Lower leg skin (tissue), 4 donors: ENCODE results near the gene TP73. TPM values are rescaled to one million over a fixed set of nuclear protein-coding genes. Genes with fewer than 3 reads are reported as not detected.

Source experiments
- DNase-seq, 2 donors: peaks; one replicate each; pipeline ENCODE4 v3.0.0-alpha.2; 2019; ENCODE audit warnings: low spot score in 2 of 2
- H3K4me3 ChIP-seq: fragments of 200-600 bp; sonication (generic); 2 replicates; pipeline ENCODE4 v1.5.1; 2017; ENCODE audit warnings: mild to moderate bottlenecking, low read depth; ENCODE audit not compliant: poor library complexity, severe bottlenecking
- CTCF ChIP-seq, 3 donors: fragments of 450-650 bp; IDR thresholded peaks; one replicate each; pipeline ENCODE4 v1.5.1; 2016; ENCODE audit warnings: antibody characterized with exemption in 3 of 3, mild to moderate bottlenecking in 3 of 3, moderate library complexity in 2 of 3
- POLR2A ChIP-seq, 2 donors: fragments of 450-650 bp; IDR thresholded peaks; one replicate each; pipeline ENCODE4 v1.6.1; 2016 to 2017; ENCODE audit warnings: antibody characterized with exemption in 2 of 2, mild to moderate bottlenecking in 1 of 2, moderate library complexity in 1 of 2
- WGBS, 2 donors: methylation state at CpG; one replicate each; pipeline ENCODE4 v1.1.5; 2018; 5-methylcytosine and 5-hydroxymethylcytosine counted together
- intact Hi-C: fragments of 100-400 bp; cut with DNase I; formaldehyde crosslinking; loops from one replicate; pipeline ENCODE4 v1.15.0; 2023; ENCODE audit warnings: low total_unique reads
- total RNA-seq, 4 donors: library from RNA; depleted of rRNA; stranded (reverse); fragments of >200 nt; gene quantifications; one replicate each; pipeline ENCODE4 v1.1.0, GENCODE V29; 2016

The TP73 gene
- total RNA-seq, 4 donors from 2014 or later: 5.8 to 23.6 (median 11.0) TPM

- H3K4me3 ChIP-seq: no peak overlapping the region
- intact Hi-C loops: no loop called here
- no peak for TF ChIP-seq CTCF (IDR thresholded peaks at IDR 0.05)
- TF ChIP-seq POLR2A (IDR thresholded peaks at IDR 0.05): no peak
- 34 to 38% methylated on average over 24 of the region's 24 CpGs for WGBS, 2 donors
- no peak for DNase-seq
Measured at GRCh38 chr1:3711780-3712451, 59.6 kb downstream of the TP73 start.

GRCh38 chr1:3712573-3713535 is 60.5 kb downstream of the TP73 start:
- intact Hi-C loops: no loop called here
- no peak for DNase-seq
- WGBS, 2 donors: 55 to 59% methylated on average over 19 of the region's 19 CpGs
- H3K4me3 ChIP-seq: no peak overlapping the region
- TF ChIP-seq POLR2A (IDR thresholded peaks at IDR 0.05): no peak
- TF ChIP-seq CTCF (IDR thresholded peaks at IDR 0.05): no peak

- no peak for DNase-seq
- 82 to 85% methylated on average over 7 of the region's 7 CpGs for WGBS, 2 donors
- no peak overlapping the region for H3K4me3 ChIP-seq
- no peak for TF ChIP-seq POLR2A (IDR thresholded peaks at IDR 0.05)
- no peak for TF ChIP-seq CTCF (IDR thresholded peaks at IDR 0.05)
- intact Hi-C loops: no loop called here
Measured at GRCh38 chr1:3713840-3714239, 61.5 kb downstream of the TP73 start.

GRCh38 chr1:3714284-3714741 is 62.0 kb downstream of the TP73 start:
- intact Hi-C loops: no loop called here
- 48 to 53% methylated on average over 8 to 9 of the region's 10 CpGs for WGBS, 2 donors
- no peak overlapping the region for H3K4me3 ChIP-seq
- no peak for DNase-seq
- TF ChIP-seq POLR2A (IDR thresholded peaks at IDR 0.05): no peak
- TF ChIP-seq CTCF (IDR thresholded peaks at IDR 0.05): no peak

GRCh38 chr1:3714814-3715213 is 62.5 kb downstream of the TP73 start:
- no peak for TF ChIP-seq POLR2A (IDR thresholded peaks at IDR 0.05)
- no peak for TF ChIP-seq CTCF (IDR thresholded peaks at IDR 0.05)
- H3K4me3 ChIP-seq: no peak overlapping the region
- intact Hi-C loops: no loop called here
- WGBS, 2 donors: 64 to 75% methylated on average over 7 to 10 of the region's 10 CpGs
- no peak for DNase-seq
